Activated T-helper 1 cell treated with Interleukin-2 at 50 U/mL for 16 hours (primary cell): ENCODE measurements around the gene SLC29A1.

ENCODE experiments used
- DNase-seq: peaks from one replicate; pipeline ENCODE4 v3.0.0-alpha.2; 2020; ENCODE audit warnings: low read depth

Gene SLC29A1

DNA sequence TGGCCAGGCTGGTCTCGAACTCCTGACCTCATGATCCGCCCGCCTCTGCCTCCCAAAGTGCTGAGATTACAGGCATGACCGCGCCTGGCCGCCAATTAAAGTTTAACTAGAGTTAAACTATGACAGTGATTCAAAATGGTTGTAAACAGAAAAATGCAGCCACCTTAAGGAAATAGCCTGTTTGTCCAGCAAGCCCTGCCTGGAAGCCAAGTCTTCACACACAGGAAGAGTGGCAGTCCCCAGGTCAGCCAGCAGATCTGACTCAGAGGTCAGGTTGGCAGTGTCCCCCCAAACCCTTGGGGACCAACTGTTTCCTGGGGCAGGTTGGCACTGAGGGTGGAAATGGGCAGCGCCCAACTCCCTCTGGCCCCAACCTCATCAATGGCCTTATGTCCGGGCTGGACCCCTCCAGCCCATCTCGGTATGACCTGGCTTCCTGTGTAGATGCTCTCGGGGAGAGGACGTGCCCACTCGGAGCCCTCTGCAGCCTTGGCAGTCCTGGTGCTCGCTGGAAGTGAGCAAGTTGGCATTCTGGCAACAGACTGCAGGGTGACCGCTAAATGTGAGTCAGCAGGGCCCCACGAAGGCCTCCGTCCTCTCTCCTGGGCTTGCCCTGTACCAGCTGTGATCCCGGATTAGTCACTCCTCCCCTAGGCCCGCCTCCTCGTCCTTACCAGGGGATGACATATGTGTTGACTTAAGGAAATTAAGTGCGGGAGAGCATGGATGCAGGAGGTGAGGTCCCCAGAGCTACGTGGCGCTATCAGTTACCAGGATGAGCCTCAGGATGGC is 13.8 kb downstream of the SLC29A1 start:
- DNase-seq: peak; percentile 39

DNA sequence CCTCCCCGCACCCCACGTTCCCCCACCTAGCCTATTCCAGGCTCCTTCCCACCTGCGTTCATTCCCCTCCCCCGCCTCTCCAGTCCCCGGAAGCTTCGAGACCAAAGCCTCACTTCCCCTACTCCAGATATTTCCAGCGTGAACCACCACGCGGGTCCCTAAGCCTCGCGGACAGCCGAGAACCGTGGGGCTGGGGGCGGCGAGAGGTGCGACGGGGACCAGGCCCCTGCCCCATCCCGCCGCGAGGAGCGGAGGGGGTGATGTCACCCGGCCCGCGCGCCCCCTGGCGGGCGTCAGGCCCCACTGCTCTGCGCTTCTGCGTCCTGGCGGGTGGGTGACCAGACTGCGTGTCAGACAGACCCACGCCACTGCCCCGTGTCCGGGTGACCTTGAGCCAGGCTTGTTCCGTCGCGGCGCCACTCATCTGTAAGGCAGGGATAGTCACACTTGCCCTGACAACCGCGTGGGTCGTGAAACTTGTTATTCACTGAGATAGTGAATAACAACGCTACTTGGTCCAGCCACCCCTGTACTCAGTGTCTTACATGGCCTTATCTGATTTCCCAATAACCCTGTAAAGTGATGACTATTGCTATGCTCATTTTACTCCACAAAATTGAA is 14.5 kb downstream of the SLC29A1 start:
- DNase-seq: peak; percentile 72

DNA sequence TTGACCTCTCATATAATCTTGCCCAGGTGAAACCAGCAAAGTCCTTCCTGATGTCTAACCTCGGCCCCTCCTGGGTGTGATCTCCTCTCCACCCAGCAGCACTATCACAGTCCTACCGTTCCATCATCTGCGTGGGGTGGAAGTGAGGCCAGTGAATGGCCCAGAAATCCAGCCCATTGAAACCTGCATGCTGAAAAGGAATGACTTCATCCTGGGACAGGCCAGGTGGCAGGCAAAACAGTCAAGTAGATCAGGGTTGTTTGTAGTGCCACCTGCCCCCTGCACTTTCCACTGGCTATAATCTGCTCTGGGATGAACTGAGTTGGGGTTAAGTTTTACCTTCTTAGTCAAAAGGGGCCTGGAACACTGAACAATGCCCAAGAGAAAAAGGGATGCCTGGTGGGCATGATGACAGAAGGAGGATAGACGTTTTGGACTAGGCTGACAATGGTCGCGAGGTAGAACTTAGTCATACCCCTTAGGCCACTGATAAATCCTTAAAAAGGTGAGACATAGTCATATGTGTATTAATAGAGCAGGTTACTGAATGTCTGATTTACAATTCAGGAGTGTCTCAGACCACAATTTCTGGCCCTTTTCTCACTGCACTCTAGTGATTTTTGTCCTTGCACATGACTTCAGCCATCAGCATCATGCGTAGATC is 15.4 kb downstream of the SLC29A1 start:
- DNase-seq: no peak

DNA sequence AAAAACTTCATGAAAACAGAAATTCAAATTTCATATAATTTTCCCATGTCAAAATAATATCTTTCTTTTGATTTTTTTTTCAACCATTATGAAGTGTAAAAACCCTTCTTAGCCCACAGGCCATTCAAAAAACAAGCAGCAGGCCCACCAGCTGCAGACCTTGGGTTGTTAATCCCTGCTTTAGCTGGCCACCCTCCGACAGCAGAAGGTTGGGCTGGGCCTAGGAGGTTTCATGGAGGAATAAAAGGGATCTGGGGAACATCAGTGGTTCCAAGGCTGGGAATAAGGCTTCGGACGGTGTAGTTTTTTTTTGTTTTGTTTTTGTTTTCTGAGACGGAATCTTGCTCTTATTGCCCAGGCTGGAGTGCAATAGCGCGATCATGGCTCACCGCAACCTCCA is 19.9 kb downstream of the SLC29A1 start:
- no peak for DNase-seq

DNA sequence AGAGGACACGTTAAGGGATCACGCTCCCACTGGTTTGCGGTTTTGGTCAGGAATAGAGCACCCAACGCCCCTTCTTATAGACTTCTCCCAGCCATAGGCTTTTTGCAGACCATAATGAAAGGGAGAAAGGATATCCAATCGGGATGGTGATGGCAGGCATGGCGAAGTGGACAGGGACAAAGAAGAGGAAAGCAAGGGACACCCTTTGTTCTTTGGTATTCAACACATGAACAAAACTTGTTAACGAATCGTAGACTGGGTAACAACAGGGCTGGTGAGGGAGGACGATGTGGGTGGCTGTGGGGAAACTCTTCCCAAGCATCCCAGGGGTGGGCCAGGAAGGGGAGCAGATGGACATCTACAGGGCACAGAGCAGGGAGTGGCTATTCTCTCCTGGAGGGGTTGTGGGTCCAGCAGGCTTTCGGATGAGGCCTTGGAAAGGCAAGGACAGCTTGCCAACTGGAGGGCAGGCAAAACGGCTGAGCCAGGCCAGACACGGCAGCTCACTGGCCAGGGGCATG is 22.1 kb downstream of the SLC29A1 start:
- DNase-seq: no peak

DNA sequence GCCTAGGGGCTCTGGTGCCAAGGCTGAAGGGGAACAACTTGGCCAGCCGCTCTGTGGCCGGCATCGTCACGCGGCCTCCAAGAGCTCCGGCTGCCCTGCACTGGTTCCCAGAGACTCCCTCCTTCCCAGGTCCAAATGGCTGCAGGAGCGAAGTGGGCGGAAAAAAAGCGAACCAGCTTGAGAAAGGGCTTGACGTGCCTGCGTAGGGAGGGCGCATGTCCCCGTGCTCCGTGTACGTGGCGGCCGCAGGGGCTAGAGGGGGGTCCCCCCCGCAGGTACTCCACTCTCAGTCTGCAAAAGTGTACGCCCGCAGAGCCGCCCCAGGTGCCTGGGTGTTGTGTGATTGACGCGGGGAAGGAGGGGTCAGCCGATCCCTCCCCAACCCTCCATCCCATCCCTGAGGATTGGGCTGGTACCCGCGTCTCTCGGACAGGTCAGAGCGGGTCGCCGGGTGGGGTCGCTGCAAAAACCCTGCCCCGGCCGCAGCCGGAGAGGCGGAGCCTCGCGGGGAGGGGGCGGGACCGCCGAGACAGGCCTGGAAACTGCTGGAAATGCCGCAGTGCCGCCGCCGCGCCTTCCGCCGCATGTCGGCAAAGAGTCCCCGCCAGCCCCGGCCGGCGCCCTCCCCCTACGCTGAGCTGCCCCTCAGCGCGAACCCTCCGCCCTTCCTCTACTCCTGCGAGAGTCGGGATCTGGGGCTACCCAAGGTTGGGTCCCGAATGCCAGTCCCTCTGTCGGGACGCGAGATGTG is 22.7 kb downstream of the SLC29A1 start:
- peak; percentile 74 for DNase-seq

DNA sequence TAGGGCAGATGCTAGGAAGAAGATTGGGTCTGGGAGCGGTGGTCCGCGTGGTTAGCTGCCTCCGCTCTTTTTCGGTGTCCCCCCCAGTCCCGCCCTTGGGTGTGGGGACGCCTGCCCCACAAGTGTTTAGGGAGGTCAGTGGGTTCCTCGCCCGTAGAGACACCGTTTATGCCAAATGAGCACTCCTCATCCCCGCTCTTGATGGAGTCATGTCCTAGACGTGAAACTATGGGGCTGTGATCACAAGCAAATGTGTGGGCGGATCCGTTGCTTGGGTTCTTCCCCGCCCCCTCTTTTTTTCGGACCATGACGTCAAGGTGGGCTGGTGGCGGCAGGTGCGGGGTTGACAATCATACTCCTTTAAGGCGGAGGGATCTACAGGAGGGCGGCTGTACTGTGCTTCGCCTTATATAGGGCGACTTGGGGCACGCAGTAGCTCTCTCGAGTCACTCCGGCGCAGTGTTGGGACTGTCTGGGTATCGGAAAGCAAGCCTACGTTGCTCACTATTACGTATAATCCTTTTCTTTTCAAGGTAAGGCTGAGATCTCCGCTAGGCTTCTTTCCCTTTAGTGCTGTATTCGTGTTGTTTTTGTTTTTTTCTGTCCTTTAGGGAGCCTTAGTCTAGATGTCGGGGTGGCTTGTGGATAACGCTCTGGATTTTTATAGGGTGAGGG is 23.4 kb downstream of the SLC29A1 start, which contains the start of gene HSP90AB1:
Gene HSP90AB1 (plus strand): TSS at position 439 of the 675 bp plus-strand sequence. CDS start 1,529 bp downstream, outside the sequence.
- DNase-seq: peak; percentile 89

DNA sequence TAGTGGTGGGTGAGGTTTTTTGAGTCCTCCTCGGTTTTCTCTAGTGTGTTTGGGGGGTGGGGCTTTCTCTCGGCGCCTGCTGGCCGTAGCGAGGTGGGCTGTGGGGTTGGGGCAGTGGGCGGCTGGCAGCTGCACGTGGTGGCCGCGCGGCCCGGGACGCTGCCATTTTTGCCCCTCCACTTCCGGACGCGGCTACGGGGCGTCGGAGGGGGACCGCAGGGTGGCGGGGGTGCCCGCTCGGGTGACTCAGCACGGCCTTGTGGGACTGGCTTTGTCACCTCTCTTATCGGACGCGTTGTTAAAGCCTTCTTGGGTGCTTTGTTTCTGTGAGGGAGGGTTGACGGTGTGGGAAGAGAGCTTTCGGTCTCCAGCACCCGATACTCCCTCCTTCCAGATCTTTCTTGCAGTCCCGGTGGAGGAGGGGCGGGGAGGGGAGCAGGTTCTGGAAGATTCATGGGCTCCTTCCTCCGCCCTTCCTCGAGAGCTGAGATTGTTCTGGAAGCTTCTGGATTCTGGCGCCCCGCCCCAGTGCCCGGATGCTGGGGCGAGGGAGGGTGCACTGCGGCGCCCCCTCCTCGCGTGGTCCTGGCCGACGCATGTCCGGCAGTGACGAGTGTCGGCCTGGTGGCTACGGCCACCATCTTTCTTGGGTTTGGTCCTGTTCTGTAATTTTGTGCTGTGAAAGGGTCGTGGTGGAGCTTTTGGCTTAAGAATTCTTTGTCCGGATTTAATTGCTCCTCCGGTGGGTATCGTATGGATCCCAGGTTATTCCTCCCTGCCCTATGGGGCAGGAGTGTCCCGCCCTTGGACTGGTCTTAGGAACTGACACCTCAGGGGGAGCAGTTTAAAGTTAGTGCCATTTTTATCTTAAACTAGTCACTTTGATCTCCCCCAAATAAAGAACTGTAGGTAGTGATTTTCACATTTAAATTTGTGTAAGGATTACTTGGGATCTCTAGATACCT is 24.2 kb downstream of the SLC29A1 start:
- peak; percentile 83 for DNase-seq

DNA sequence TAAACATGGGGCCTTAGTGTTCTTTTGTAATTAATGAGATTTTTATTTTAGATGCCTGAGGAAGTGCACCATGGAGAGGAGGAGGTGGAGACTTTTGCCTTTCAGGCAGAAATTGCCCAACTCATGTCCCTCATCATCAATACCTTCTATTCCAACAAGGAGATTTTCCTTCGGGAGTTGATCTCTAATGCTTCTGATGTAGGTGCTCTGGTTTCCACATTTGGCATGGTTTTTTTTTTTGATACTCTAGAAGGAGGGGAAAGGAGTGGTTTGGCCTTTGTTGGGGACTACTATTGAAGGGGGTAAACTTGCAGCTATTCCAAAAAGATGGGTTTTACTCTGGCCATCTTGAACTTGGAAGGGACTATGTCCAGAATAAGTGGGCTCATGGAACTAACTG is 25.2 kb downstream of the SLC29A1 start:
- no peak for DNase-seq

DNA sequence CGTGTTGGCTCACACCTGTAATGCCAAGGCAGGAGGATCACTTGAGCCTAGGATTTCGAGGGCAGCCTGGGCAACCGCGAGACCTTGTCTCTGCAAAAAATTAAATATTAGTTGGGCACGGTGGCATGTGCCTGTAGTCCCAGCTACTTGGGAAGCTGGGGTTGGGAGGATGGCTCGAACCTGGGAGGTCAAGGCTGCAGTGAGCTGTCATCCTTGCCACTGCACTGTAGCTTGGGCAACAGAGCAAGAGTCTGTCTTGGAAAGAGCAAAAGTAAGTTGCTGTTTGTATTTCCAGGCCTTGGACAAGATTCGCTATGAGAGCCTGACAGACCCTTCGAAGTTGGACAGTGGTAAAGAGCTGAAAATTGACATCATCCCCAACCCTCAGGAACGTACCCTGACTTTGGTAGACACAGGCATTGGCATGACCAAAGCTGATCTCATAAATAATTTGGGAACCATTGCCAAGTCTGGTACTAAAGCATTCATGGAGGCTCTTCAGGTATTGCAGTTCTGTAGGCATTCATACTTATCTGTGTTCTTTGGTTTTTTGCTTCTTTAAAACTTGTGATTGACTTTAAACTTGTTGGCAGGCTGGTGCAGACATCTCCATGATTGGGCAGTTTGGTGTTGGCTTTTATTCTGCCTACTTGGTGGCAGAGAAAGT is 25.8 kb downstream of the SLC29A1 start:
- no peak for DNase-seq

DNA sequence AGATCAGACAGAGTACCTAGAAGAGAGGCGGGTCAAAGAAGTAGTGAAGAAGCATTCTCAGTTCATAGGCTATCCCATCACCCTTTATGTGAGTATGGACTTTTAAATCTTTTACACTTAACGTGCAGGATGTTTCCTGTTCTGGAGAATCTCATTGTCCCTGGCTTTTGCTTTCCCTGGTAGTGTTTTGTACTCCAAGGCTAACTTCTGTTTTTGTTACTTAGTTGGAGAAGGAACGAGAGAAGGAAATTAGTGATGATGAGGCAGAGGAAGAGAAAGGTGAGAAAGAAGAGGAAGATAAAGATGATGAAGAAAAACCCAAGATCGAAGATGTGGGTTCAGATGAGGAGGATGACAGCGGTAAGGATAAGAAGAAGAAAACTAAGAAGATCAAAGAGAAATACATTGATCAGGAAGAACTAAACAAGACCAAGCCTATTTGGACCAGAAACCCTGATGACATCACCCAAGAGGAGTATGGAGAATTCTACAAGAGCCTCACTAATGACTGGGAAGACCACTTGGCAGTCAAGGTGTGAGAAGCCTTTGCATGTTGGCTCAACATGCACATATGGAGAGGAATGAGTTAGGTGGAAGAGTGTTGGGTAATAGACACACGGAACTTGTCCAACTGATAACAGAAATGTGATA is 26.8 kb downstream of the SLC29A1 start:
- no peak for DNase-seq

DNA sequence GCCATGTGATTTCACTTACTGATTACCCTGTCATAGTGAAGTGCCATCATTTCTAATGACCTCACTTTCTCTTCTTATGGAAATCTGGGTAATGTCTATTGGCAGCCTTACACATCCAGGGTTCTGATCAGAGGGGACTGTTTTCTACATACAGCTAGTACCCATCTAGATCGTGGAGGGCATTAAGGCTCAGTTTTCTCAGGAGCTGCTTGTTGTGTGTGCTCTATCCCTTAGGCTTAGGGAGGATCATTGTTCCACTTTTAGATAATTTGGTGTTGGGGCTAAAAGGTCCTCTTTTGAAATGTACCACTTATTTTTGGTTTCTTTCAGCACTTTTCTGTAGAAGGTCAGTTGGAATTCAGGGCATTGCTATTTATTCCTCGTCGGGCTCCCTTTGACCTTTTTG is 27.3 kb downstream of the SLC29A1 start:
- DNase-seq: no peak

DNA sequence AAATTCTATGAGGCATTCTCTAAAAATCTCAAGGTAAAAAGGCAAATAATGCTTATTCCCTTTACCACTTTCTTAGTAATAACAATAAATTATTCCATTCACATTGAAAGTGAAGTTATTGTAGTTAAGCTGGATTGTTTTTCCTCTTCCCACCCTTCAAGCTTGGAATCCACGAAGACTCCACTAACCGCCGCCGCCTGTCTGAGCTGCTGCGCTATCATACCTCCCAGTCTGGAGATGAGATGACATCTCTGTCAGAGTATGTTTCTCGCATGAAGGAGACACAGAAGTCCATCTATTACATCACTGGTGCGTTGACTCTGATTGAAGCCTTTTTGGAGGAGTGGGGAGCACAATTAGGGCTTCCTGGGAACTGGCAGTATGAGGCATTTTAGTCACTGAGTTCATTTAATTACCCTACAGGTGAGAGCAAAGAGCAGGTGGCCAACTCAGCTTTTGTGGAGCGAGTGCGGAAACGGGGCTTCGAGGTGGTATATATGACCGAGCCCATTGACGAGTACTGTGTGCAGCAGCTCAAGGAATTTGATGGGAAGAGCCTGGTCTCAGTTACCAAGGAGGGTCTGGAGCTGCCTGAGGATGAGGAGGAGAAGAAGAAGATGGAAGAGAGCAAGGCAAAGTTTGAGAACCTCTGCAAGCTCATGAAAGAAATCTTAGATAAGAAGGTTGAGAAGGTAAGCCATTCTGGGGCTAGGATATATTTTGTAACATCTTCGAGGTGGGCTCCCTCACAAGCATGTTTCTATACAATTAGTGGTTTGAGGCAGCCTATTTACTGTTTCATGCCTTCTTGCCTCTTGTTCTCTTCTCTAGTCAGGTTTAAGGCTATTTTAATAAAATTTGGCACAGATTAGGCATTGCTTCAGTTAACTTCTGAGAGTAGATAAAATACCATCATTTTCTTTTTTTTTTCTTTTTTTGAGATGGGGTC is 28.5 kb downstream of the SLC29A1 start:
- DNase-seq: no peak

DNA sequence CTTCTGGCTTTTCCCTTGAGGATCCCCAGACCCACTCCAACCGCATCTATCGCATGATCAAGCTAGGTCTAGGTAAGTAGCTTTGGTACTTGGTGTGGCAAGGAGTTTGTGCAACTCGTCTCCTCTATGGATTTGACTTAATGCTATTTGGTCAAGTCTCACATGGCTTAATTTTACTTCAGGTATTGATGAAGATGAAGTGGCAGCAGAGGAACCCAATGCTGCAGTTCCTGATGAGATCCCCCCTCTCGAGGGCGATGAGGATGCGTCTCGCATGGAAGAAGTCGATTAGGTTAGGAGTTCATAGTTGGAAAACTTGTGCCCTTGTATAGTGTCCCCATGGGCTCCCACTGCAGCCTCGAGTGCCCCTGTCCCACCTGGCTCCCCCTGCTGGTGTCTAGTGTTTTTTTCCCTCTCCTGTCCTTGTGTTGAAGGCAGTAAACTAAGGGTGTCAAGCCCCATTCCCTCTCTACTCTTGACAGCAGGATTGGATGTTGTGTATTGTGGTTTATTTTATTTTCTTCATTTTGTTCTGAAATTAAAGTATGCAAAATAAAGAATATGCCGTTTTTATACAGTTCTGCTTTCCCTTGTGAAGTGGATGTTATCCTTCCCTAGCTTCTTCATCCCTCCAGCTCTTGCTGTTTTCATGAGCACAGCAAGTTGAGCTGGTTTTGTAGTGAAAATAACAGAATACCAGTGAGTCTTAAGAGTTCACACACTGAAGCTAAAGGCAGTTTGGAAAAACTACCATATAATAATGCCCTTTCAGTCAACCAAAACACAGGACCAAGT is 30.1 kb downstream of the SLC29A1 start:
- DNase-seq: no peak

DNA sequence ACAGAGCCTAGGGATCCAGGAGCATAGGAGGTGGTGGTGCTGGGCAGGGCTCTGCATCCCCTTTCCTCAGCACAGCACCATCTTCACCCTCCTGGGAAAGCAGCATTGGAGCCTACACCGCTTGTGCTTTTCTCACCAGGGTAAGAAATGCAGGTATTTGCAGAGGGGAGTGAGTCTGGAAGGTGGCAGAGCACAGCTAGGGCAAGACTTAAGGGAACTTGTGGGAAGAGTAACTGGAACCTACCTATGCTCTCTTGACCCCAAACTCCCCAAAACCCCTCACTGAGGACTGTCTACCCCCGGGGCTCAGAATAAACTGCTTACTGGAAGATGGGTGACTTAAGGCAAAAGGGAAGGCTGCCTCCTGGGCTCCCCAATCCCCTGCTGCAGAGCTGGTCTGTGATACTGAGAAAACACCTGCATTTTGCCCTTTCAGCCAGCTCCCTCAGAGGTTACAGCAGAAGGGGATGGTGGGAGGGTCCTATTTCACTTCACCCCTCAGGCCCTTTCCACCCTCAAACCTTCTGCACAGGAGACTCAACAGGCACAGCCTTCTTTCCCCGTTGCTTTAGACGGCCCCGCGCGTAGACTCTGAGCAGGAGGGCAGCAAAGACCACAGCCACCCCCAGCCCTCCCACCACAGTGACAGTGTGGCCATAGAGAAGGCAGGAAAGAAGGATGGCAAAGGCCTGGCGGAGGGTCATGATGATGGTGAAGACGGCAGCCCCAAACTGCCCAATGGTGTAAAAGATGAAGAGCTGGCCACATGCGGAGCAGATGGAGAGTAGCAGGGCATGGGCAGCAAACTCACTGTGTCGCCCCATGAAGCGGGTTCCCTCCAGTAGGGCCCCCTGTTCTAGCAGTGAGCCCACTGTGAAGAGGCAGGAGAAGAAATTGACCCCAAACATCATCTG is 31.1 kb downstream of the SLC29A1 start:
- DNase-seq: no peak
